OCI-LY3 (cell line): ENCODE results near the gene PPP1R3G.

Source experiments
- H2AFZ ChIP-seq: fragments of 200-600, 300-600 bp; shearing (Covaris generic); 2 replicates; pipeline ENCODE4 v1.6.0; 2014; ENCODE audit warnings: antibody characterized with exemption, low read depth, low read length
- H3K27ac ChIP-seq: fragments of 200-600, 300-600 bp; sonication (generic); 2 replicates; pipeline ENCODE4 v1.5.1; 2014; ENCODE audit warnings: mild to moderate bottlenecking, low read length, moderate library complexity, mixed read lengths
- H3K27me3 ChIP-seq: fragments of 200-600, 300-600 bp; sonication (generic); 2 replicates; pipeline ENCODE4 v1.6.1; 2014; ENCODE audit warnings: low read depth, low read length, mixed read lengths
- H3K36me3 ChIP-seq: fragments of 200-600, 300-600 bp; sonication (generic); replicated peaks from 2 replicates; pipeline ENCODE3; 2014; ENCODE audit warnings: low read depth, low read length, mixed read lengths
- H3K4me1 ChIP-seq: fragments of 300-600, 200-600 bp; sonication (generic); 2 replicates; pipeline ENCODE4 v1.6.1; 2014; ENCODE audit warnings: low read length, mixed read lengths
- H3K4me2 ChIP-seq: fragments of 200-600, 300-600 bp; sonication (generic); 2 replicates; pipeline ENCODE4 v1.6.1; 2014; ENCODE audit warnings: low read length, mixed read lengths
- H3K4me3 ChIP-seq: fragments of 300-600, 200-600 bp; sonication (generic); 2 replicates; pipeline ENCODE4 v1.5.1; 2014; ENCODE audit warnings: antibody characterized with exemption, mild to moderate bottlenecking, low read length, moderate library complexity
- H3K79me2 ChIP-seq: fragments of 300-600, 200-600 bp; shearing (Covaris generic); 2 replicates; pipeline ENCODE4 v1.6.1; 2014; ENCODE audit warnings: mild to moderate bottlenecking, low read length, mixed read lengths
- H3K9ac ChIP-seq: fragments of 300-600, 200-600 bp; shearing (Covaris generic); 2 replicates; pipeline ENCODE4 v1.6.0; 2014; ENCODE audit warnings: mild to moderate bottlenecking, low read length, moderate library complexity
- H3K9me3 ChIP-seq: fragments of 200-600, 300-600 bp; shearing (Covaris generic); 2 replicates; pipeline ENCODE4 v1.6.1; 2014; ENCODE audit warnings: low read length, mixed read lengths; ENCODE audit not compliant: insufficient read depth
- H4K20me1 ChIP-seq: fragments of 200-600, 300-600 bp; sonication (generic); 2 replicates; pipeline ENCODE4 v1.6.1; 2016; ENCODE audit warnings: low read length, mixed read lengths; ENCODE audit not compliant: insufficient read depth
- EZH2phosphoT487 ChIP-seq: fragments of 200-600 bp; shearing (Covaris generic); IDR thresholded peaks from 2 replicates; pipeline ENCODE4 v1.6.1; 2018; ENCODE audit warnings: antibody characterized with exemption, mixed run types, low read depth
- TF ChIP-seq, protein P1 (sequence below): fragments of 200-600, 300-600 bp; sonication (generic); IDR thresholded peaks from 2 replicates; pipeline ENCODE4 v1.5.1; 2014; ENCODE audit warnings: antibody characterized with exemption, low read length, low read depth

Gene PPP1R3G

DNA sequence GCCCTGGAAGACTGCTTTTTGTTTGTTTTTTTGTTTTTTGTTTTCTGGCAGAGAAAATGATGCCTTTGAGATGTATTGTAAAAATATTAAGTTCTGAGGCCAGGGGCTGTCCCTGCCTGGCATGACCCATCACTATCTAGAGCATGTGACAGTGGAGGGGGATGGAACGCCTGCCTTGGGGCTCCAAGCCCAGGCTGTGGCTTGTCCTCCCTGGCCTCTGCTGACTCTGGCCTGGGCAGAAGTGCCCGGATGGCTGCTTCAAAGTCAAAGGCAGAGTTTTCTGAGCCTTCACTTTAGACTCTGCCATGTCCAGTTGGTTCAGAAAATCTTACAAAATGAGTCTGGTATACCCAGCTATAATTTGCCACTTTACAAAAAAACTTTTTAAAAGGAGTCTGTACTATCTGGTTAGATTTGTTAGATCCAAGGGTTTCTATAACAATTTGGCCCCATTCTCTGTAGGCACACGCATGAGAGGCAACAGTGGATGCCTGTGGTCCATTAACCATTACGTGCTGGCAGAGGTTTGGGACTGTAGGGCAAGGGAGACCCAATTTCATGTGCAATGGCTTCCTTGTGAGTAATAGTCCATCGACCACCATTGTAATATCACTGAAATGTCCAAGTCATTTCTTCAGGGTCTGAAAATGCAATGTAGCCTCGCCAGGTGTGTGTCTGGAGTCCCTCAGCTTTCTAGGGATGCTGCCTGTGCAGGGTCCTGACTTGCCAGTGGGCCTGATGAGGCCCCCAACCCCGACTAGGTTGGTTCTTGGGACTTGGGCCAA is 8.3 kb downstream of the PPP1R3G start:
- Histone ChIP-seq H2AFZ (no peak overlapping the region), H3K9ac (no peak overlapping the region), H3K27ac (no peak overlapping the region), H4K20me1 (no peaks in the 10 kb centered on the region), H3K4me2 (no peak overlapping the region), H3K4me1 (peaks cover 21% of the 10 kb centered on the region), H3K9me3 (no peaks in the 10 kb centered on the region), H3K36me3 (no peaks in the 10 kb centered on the region), H3K4me3 (no peak overlapping the region), H3K79me2 (no peaks in the 10 kb centered on the region), H3K27me3 (peaks cover 17% of the 10 kb centered on the region)
- TF ChIP-seq, protein P1, sequence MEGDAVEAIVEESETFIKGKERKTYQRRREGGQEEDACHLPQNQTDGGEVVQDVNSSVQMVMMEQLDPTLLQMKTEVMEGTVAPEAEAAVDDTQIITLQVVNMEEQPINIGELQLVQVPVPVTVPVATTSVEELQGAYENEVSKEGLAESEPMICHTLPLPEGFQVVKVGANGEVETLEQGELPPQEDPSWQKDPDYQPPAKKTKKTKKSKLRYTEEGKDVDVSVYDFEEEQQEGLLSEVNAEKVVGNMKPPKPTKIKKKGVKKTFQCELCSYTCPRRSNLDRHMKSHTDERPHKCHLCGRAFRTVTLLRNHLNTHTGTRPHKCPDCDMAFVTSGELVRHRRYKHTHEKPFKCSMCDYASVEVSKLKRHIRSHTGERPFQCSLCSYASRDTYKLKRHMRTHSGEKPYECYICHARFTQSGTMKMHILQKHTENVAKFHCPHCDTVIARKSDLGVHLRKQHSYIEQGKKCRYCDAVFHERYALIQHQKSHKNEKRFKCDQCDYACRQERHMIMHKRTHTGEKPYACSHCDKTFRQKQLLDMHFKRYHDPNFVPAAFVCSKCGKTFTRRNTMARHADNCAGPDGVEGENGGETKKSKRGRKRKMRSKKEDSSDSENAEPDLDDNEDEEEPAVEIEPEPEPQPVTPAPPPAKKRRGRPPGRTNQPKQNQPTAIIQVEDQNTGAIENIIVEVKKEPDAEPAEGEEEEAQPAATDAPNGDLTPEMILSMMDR, result no peak
- TF ChIP-seq EZH2phosphoT487, result no peak

DNA sequence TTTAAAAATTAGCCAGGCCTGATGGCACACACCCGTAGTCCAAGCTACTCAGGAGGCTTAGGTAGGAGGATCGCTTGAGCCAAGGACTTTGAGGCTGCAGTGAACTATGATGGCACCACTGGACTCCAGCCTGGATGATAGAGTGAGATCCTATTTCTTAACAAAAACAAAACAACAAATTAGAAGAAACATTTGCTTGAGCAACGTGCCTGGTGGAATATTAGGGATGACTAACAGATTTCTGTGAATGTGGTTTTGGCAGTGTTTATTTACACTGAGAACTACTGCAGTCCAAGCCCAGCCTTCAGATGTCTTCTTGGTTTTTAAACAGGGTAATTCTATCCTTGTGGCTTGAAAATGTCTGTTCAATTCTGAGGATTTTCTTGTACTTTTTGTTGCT is 9.2 kb downstream of the PPP1R3G start:
- H3K4me3 ChIP-seq, result no peak overlapping the region
- no peaks in the 10 kb centered on the region for H3K9me3 ChIP-seq
- no peaks in the 10 kb centered on the region for H4K20me1 ChIP-seq
- H3K27me3 ChIP-seq, result peaks cover 17% of the 10 kb centered on the region
- H2AFZ ChIP-seq, result no peak overlapping the region
- peaks cover 21% of the 10 kb centered on the region for H3K4me1 ChIP-seq
- H3K36me3 ChIP-seq, result no peaks in the 10 kb centered on the region
- no peak overlapping the region for H3K27ac ChIP-seq
- no peak for TF ChIP-seq EZH2phosphoT487
- TF ChIP-seq, protein P1, result no peak
- H3K4me2 ChIP-seq, result no peak overlapping the region
- no peaks in the 10 kb centered on the region for H3K79me2 ChIP-seq
- H3K9ac ChIP-seq, result no peak overlapping the region

DNA sequence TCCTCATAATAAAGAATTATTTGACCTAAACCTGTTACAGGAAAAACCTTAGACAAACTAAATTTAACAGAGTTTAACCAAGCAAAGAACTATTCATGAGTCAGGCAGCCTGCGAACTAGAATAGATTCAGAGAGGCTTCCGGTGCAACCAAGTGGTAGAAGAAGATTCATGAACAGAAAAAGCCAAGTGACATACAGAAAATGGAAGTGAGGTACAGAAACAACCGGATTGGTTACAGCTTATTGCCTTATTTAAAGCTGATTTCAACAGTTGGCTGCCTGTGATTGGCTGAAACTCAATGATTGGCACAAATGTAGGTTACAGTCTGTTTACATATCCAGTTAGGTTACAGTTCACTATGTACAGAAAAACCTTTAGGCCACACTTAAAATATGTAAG is 10.1 kb downstream of the PPP1R3G start:
- no peak overlapping the region for H3K4me3 ChIP-seq
- H3K4me2 ChIP-seq, result no peak overlapping the region
- no peaks in the 10 kb centered on the region for H3K9me3 ChIP-seq
- H2AFZ ChIP-seq, result no peak overlapping the region
- H3K9ac ChIP-seq, result no peak overlapping the region
- TF ChIP-seq, protein P1, result no peak
- TF ChIP-seq EZH2phosphoT487, result no peak
- peaks cover 18% of the 10 kb centered on the region for H3K4me1 ChIP-seq
- H3K27ac ChIP-seq, result no peak overlapping the region
- H3K79me2 ChIP-seq, result no peaks in the 10 kb centered on the region
- no peaks in the 10 kb centered on the region for H4K20me1 ChIP-seq
- peaks cover 12% of the 10 kb centered on the region for H3K27me3 ChIP-seq
- H3K36me3 ChIP-seq, result no peaks in the 10 kb centered on the region

DNA sequence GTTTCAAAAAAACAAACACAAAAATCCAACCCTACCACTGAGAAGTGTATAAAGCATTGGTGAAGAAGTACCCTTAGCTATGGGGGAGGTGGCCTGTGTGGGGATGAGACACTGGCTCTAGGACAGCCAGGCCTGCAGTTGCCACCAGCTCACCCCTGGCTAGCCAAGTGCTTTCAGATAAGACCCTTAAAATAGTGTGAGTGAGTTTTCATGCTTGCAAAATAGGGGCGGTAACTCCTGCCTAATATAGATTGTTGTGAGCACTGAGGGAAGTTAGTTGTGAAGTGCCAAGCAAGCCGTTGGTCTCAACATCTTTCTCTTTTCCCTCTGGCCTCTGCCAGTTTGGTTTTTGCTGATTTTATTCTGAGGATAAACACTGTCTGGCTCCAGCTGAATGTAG is 11.3 kb downstream of the PPP1R3G start:
- Histone ChIP-seq H4K20me1 (no peaks in the 10 kb centered on the region), H3K4me3 (no peak overlapping the region), H3K27me3 (peaks cover 6% of the 10 kb centered on the region), H3K4me1 (peaks cover 6% of the 10 kb centered on the region), H3K4me2 (no peak overlapping the region), H3K36me3 (no peaks in the 10 kb centered on the region), H3K9ac (no peak overlapping the region), H3K27ac (no peak overlapping the region), H2AFZ (no peak overlapping the region), H3K9me3 (no peaks in the 10 kb centered on the region), H3K79me2 (no peaks in the 10 kb centered on the region)
- TF ChIP-seq EZH2phosphoT487, result no peak
- TF ChIP-seq, protein P1, result no peak
